Measurements from ENCODE around the gene GJA10.

The GJA10 gene

GRCh38 chr6:89917801-89918366, 23.6 kb downstream of the GJA10 start:
- no peak for DNase-seq

GRCh38 chr6:89921197-89921596, 26.9 kb downstream of the GJA10 start:
- no peak for DNase-seq

- no peak for DNase-seq
Observed at GRCh38 chr6:89921691-89922090, 27.4 kb downstream of the GJA10 start.

- no peak for DNase-seq
Observed at GRCh38 chr6:89924231-89924630, 30.0 kb downstream of the GJA10 start.

GRCh38 chr6:89925826-89926225, 31.6 kb downstream of the GJA10 start:
- no peak for DNase-seq

- no peak for DNase-seq
Observed at GRCh38 chr6:89927264-89927663, 33.0 kb downstream of the GJA10 start.

GRCh38 chr6:89927791-89928550, 33.7 kb downstream of the GJA10 start:
- no peak for DNase-seq

GRCh38 chr6:89928604-89929003, 34.3 kb downstream of the GJA10 start:
- DNase-seq, result no peak

- no peak for DNase-seq
Observed at GRCh38 chr6:89930789-89931188, 36.5 kb downstream of the GJA10 start.

GRCh38 chr6:89932245-89932802, 38.1 kb downstream of the GJA10 start:
- DNase-seq, result no peak

GRCh38 chr6:89934685-89935366, 40.6 kb downstream of the GJA10 start:
- no peak for DNase-seq

- no peak for DNase-seq
Observed at GRCh38 chr6:89936177-89936576, 41.9 kb downstream of the GJA10 start.

GRCh38 chr6:89938014-89938413, 43.7 kb downstream of the GJA10 start:
- no peak for DNase-seq

GRCh38 chr6:89939144-89939543, 44.9 kb downstream of the GJA10 start:
- no peak for DNase-seq

GRCh38 chr6:89940225-89941027, 46.2 kb downstream of the GJA10 start:
- DNase-seq, result peak; percentile 8 to 45

GRCh38 chr6:89941031-89941762, 46.9 kb downstream of the GJA10 start:
- peak in 1 of 2 experiments; percentile 26 for DNase-seq

- no peak for DNase-seq
Observed at GRCh38 chr6:89941763-89942497, 47.7 kb downstream of the GJA10 start.

- no peak for DNase-seq
Observed at GRCh38 chr6:89942601-89943000, 48.3 kb downstream of the GJA10 start.

GRCh38 chr6:89944181-89944755, 50.0 kb downstream of the GJA10 start:
- no peak for DNase-seq

- DNase-seq, result no peak
Observed at GRCh38 chr6:89944826-89945407, 50.6 kb downstream of the GJA10 start.
